ENCODE data around the gene SUPT20H. TPM values are rescaled to one million over a fixed set of nuclear protein-coding genes. Genes with fewer than 3 reads are reported as not detected.

The SUPT20H gene
- total RNA-seq, 2 donors from 2014 or later = 43.3 to 51.4 TPM

DNA sequence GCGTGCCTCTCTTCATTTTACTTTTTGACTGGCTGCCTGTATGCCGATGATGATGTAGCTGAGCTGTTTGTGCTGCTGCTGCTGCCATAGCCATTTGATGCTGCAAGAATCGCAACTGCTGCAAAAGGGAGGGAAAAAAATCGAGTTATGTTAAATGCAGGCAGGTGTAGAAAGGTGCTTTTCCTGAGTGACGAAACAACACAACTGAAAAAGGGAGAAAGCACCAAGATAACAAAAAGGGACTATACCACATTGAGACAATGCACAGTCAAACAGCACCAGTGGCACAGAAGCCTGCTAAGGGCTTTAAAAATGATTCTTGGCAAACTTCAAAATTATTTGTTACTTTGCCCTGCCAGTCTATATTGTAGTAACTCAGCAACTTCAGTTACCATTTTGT is 49.8 kb downstream of the SUPT20H start:
- Histone ChIP-seq H3K4me3 (no peak overlapping the region), H3K36me3 (replicated peaks in 1 of 2; ENCODE audit: insufficient read depth in 1 of 2, low read depth in 2 of 2) (peaks cover 0 to 31% of the 10 kb centered on the region in 2 donors), H3K4me1 (no peaks in the 10 kb centered on the region), H3K27ac (no peak overlapping the region), H3K27me3 (no peaks in the 10 kb centered on the region), H3K9me3 (no peaks in the 10 kb centered on the region)
- no peak for TF ChIP-seq CTCF (IDR thresholded peaks at IDR 0.05)
- no peak for TF ChIP-seq POLR2A (IDR thresholded peaks at IDR 0.05)
- 77 to 86% methylated on average over 5 of the region's 5 CpGs for WGBS, 2 donors
- no peak for DNase-seq
- intact Hi-C loops (cut with DNase I) = no loop called here
- ATAC-seq = no peak

DNA sequence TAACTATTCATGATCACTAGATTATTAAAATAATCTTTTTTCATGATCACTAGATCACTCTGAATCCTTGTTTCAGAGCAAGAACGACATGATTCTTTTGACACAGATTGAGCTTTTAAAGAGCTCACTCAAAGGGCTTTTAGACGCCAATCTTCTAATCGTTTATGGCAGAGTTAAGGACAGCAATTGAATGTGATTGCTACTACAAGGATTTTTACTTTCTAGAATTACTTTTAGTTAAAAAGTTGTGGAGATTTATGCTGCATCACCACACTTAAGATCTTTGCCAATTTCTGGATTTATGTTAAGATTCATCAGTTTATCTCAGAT is 57.6 kb downstream of the SUPT20H start:
- TF ChIP-seq POLR2A (IDR thresholded peaks at IDR 0.05) (no peak), CTCF (IDR thresholded peaks at IDR 0.05) (no peak)
- H3K4me1 ChIP-seq = peaks cover 24% of the 10 kb centered on the region
- 4 to 18% methylated on average over 3 of the region's 3 CpGs for WGBS, 2 donors
- no peak overlapping the region for H3K4me3 ChIP-seq
- no peaks in the 10 kb centered on the region for H3K9me3 ChIP-seq
- ATAC-seq (no peak), DNase-seq (no peak)
- H3K36me3 ChIP-seq (replicated peaks in 1 of 2; ENCODE audit: insufficient read depth in 1 of 2, low read depth in 2 of 2) = peaks cover 0 to 5% of the 10 kb centered on the region in 2 donors
- no peaks in the 10 kb centered on the region for H3K27me3 ChIP-seq
- no peak overlapping the region for H3K27ac ChIP-seq
- intact Hi-C loops (cut with DNase I) = no loop called here

- intact Hi-C loops (cut with DNase I) = no loop called here
- Histone ChIP-seq H3K36me3 (replicated peaks in 1 of 2; ENCODE audit: insufficient read depth in 1 of 2, low read depth in 2 of 2) (peaks cover 0 to 1% of the 10 kb centered on the region in 2 donors), H3K27ac (peak within 1 kb of the TSS; percentile 65 to 98 (median 98)), H3K9me3 (no peaks in the 10 kb centered on the region), H3K4me3 (peak within 1 kb of the TSS; percentile 74 to 78), H3K27me3 (no peaks in the 10 kb centered on the region), H3K4me1 (peaks cover 30% of the 10 kb centered on the region)
- WGBS, 2 donors = 0% methylated on average over 29 to 52 of the region's 52 CpGs
- DNase-seq = peak; percentile 91 to 95 (median 93)
- peak; percentile 85 for ATAC-seq
- peak; percentile 60 to 99 (median 98) for TF ChIP-seq CTCF (IDR thresholded peaks at IDR 0.05)
- peak; percentile 86 to 90 (median 87) for TF ChIP-seq POLR2A (IDR thresholded peaks at IDR 0.05)
Measured at GRCh38 chr13:36999054-36999714, 60.3 kb downstream of the SUPT20H start, which contains the start of gene ALG5. TSS of gene ALG5 (minus strand) at chr13:36999340. CDS start at chr13:36999300, 40 bp downstream.

GRCh38 chr13:36998624-36999041 is 60.9 kb downstream of the SUPT20H start:
- 0% methylated on average over 20 to 21 of the region's 21 CpGs for WGBS, 2 donors
- TF ChIP-seq POLR2A (IDR thresholded peaks at IDR 0.05) = no peak
- TF ChIP-seq CTCF (IDR thresholded peaks at IDR 0.05) = no peak
- intact Hi-C loops (cut with DNase I) = no loop called here

More at GRCh38 chr13:36998624-36999041, 60.9 kb downstream of the SUPT20H start:
- Histone ChIP-seq H3K9me3 (no peaks in the 10 kb centered on the region), H3K4me1 (peaks cover 30% of the 10 kb centered on the region), H3K36me3 (replicated peaks in 1 of 2; ENCODE audit: insufficient read depth in 1 of 2, low read depth in 2 of 2) (peaks cover 0 to 2% of the 10 kb centered on the region in 2 donors), H3K27me3 (no peaks in the 10 kb centered on the region), H3K4me3 (peak overlapping the region; percentile 74 to 78), H3K27ac (peak overlapping the region in 3 of 4 donors; percentile 82 to 98 (median 98))
- DNase-seq (peak; percentile 12 to 28 (median 26)), ATAC-seq (no peak)

Measured in body of pancreas (tissue), 4 donors.